Measurements from ENCODE around the gene ZFHX3. TPM values are rescaled to one million over a fixed set of nuclear protein-coding genes. Genes with fewer than 3 reads are reported as not detected.
"Not testable (repeated sequence)": the region's sequence is repeated elsewhere in the genome, so short reads cannot be mapped to it uniquely, and the experiment has no call there.

Gene ZFHX3
- total RNA-seq, 2 experiments from 2014 or later: 0.21 to 0.68 TPM

GRCh38 chr16:72989203-72989578 is 58.7 kb downstream of the ZFHX3 start:
- CTCF ChIA-PET, H3K27me3 Mint-ChIP-seq, POLR2A ChIA-PET: not testable (repeated sequence)

GRCh38 chr16:72988569-72988968 is 59.4 kb downstream of the ZFHX3 start:
- Mint-ChIP-seq H3K4me3 (no peak overlapping the region), H3K9me3 (no peaks in the 10 kb centered on the region), H3K27me3 (no peaks in the 10 kb centered on the region), H3K27ac (no peak overlapping the region), H3K4me1 (ENCODE audit: low read depth) (no peaks in the 10 kb centered on the region), H3K36me3 (no peaks in the 10 kb centered on the region)
- POLR2A ChIA-PET: no interaction called here
- intact Hi-C loops (cut with micrococcal nuclease): no loop called here
- CTCF ChIA-PET: no interaction called here
- DNase-seq: no peak

More at GRCh38 chr16:72989203-72989578, 58.7 kb downstream of the ZFHX3 start:
- H3K4me1 Mint-ChIP-seq (ENCODE audit: low read depth); intact Hi-C loops (cut with micrococcal nuclease); H3K9me3 Mint-ChIP-seq; H3K4me3 Mint-ChIP-seq; H3K27ac Mint-ChIP-seq; H3K36me3 Mint-ChIP-seq; DNase-seq: not testable (repeated sequence)

GRCh38 chr16:72987480-72987901 is 60.4 kb downstream of the ZFHX3 start:
- POLR2A ChIA-PET: no interaction called here
- Mint-ChIP-seq H3K27ac (no peak overlapping the region), H3K36me3 (no peaks in the 10 kb centered on the region), H3K4me3 (no peak overlapping the region), H3K9me3 (no peaks in the 10 kb centered on the region), H3K27me3 (no peaks in the 10 kb centered on the region), H3K4me1 (ENCODE audit: low read depth) (no peaks in the 10 kb centered on the region)
- CTCF ChIA-PET: no interaction called here
- intact Hi-C loops (cut with micrococcal nuclease): no loop called here
- DNase-seq: no peak

- CTCF ChIA-PET: no interaction called here
- Mint-ChIP-seq H3K9me3 (no peaks in the 10 kb centered on the region), H3K27ac (no peak overlapping the region), H3K36me3 (no peaks in the 10 kb centered on the region), H3K27me3 (no peaks in the 10 kb centered on the region), H3K4me3 (no peak overlapping the region), H3K4me1 (ENCODE audit: low read depth) (no peaks in the 10 kb centered on the region)
- intact Hi-C loops (cut with micrococcal nuclease): no loop called here
- no peak for DNase-seq
- POLR2A ChIA-PET: no interaction called here
Observed at GRCh38 chr16:72985995-72986394, 61.9 kb downstream of the ZFHX3 start.

- H3K4me1 Mint-ChIP-seq (ENCODE audit: low read depth): no peaks in the 10 kb centered on the region
- DNase-seq: no peak
- no peaks in the 10 kb centered on the region for H3K27me3 Mint-ChIP-seq
- H3K27ac Mint-ChIP-seq: no peak overlapping the region
- no peaks in the 10 kb centered on the region for H3K9me3 Mint-ChIP-seq
- POLR2A ChIA-PET: no interaction called here
- no peaks in the 10 kb centered on the region for H3K36me3 Mint-ChIP-seq
- intact Hi-C loops (cut with micrococcal nuclease): no loop called here
- H3K4me3 Mint-ChIP-seq: no peak overlapping the region
- CTCF ChIA-PET: no interaction called here
Observed at GRCh38 chr16:72985148-72985941, 62.6 kb downstream of the ZFHX3 start.

- no peaks in the 10 kb centered on the region for H3K4me1 Mint-ChIP-seq (ENCODE audit: low read depth)
- no peak overlapping the region for H3K27ac Mint-ChIP-seq
- H3K9me3 Mint-ChIP-seq: no peaks in the 10 kb centered on the region
- H3K27me3 Mint-ChIP-seq: no peaks in the 10 kb centered on the region
- H3K36me3 Mint-ChIP-seq: no peaks in the 10 kb centered on the region
- intact Hi-C loops (cut with micrococcal nuclease): no loop called here
- ChIA-PET POLR2A (no interaction called here), CTCF (no interaction called here)
- DNase-seq: no peak
- no peak overlapping the region for H3K4me3 Mint-ChIP-seq
Observed at GRCh38 chr16:72983728-72984350, 64.1 kb downstream of the ZFHX3 start.

GRCh38 chr16:72983241-72983640 is 64.7 kb downstream of the ZFHX3 start:
- Mint-ChIP-seq H3K4me3 (no peak overlapping the region), H3K27me3 (no peaks in the 10 kb centered on the region), H3K36me3 (no peaks in the 10 kb centered on the region), H3K9me3 (no peaks in the 10 kb centered on the region), H3K27ac (no peak overlapping the region), H3K4me1 (ENCODE audit: low read depth) (no peaks in the 10 kb centered on the region)
- intact Hi-C loops (cut with micrococcal nuclease): no loop called here
- ChIA-PET CTCF (no interaction called here), POLR2A (no interaction called here)
- no peak for DNase-seq

GRCh38 chr16:72979974-72980373 is 68.0 kb downstream of the ZFHX3 start:
- H3K4me3 Mint-ChIP-seq: no peak overlapping the region
- POLR2A ChIA-PET: no interaction called here
- H3K27ac Mint-ChIP-seq: no peak overlapping the region
- H3K4me1 Mint-ChIP-seq (ENCODE audit: low read depth): no peaks in the 10 kb centered on the region
- H3K27me3 Mint-ChIP-seq: no peaks in the 10 kb centered on the region
- CTCF ChIA-PET: no interaction called here
- no peak for DNase-seq
- H3K9me3 Mint-ChIP-seq: no peaks in the 10 kb centered on the region
- H3K36me3 Mint-ChIP-seq: no peaks in the 10 kb centered on the region
- intact Hi-C loops (cut with micrococcal nuclease): no loop called here

GRCh38 chr16:72978212-72978611 is 69.7 kb downstream of the ZFHX3 start:
- Mint-ChIP-seq H3K4me1 (ENCODE audit: low read depth) (no peaks in the 10 kb centered on the region), H3K27ac (no peak overlapping the region), H3K9me3 (no peaks in the 10 kb centered on the region), H3K27me3 (no peaks in the 10 kb centered on the region), H3K36me3 (no peaks in the 10 kb centered on the region), H3K4me3 (no peak overlapping the region)
- ChIA-PET CTCF (no interaction called here), POLR2A (no interaction called here)
- intact Hi-C loops (cut with micrococcal nuclease): no loop called here
- no peak for DNase-seq

GRCh38 chr16:72977127-72977526 is 70.8 kb downstream of the ZFHX3 start:
- Mint-ChIP-seq H3K27ac (no peak overlapping the region), H3K36me3 (no peaks in the 10 kb centered on the region), H3K9me3 (no peaks in the 10 kb centered on the region), H3K27me3 (no peaks in the 10 kb centered on the region), H3K4me1 (ENCODE audit: low read depth) (no peaks in the 10 kb centered on the region), H3K4me3 (no peak overlapping the region)
- intact Hi-C loops (cut with micrococcal nuclease): no loop called here
- POLR2A ChIA-PET: no interaction called here
- DNase-seq: no peak
- CTCF ChIA-PET: no interaction called here

GRCh38 chr16:72976438-72977064 is 71.4 kb downstream of the ZFHX3 start:
- Mint-ChIP-seq H3K36me3 (no peaks in the 10 kb centered on the region), H3K9me3 (no peaks in the 10 kb centered on the region), H3K4me3 (no peak overlapping the region), H3K27me3 (no peaks in the 10 kb centered on the region), H3K4me1 (ENCODE audit: low read depth) (no peaks in the 10 kb centered on the region), H3K27ac (no peak overlapping the region)
- no peak for DNase-seq
- ChIA-PET CTCF (no interaction called here), POLR2A (no interaction called here)
- intact Hi-C loops (cut with micrococcal nuclease): no loop called here

GRCh38 chr16:72975809-72976437 is 72.0 kb downstream of the ZFHX3 start:
- Mint-ChIP-seq H3K27ac (no peak overlapping the region), H3K4me1 (ENCODE audit: low read depth) (no peaks in the 10 kb centered on the region), H3K27me3 (no peaks in the 10 kb centered on the region), H3K36me3 (no peaks in the 10 kb centered on the region), H3K9me3 (no peaks in the 10 kb centered on the region), H3K4me3 (no peak overlapping the region)
- DNase-seq: no peak
- intact Hi-C loops (cut with micrococcal nuclease): no loop called here
- ChIA-PET CTCF (no interaction called here), POLR2A (no interaction called here)
